ENCODE results near the gene GGA2. TPM values are rescaled to one million over a fixed set of nuclear protein-coding genes. Genes with fewer than 3 reads are reported as not detected.

Gene GGA2
- total RNA-seq, 2 experiments from 2014 or later = 91.0 to 96.9 TPM

GRCh38 chr16:23530062-23530461 lies 19.8 kb upstream of the GGA2 start:
- no peak for TF ChIP-seq CTCF (IDR thresholded peaks at IDR 0.05)
- Mint-ChIP-seq H3K27me3 (no peaks in the 10 kb centered on the region), H3K9me3 (no peaks in the 10 kb centered on the region), H3K27ac (no peak overlapping the region), H3K36me3 (ENCODE audit: low read depth) (peaks cover 36% of the 10 kb centered on the region), H3K4me3 (no peak overlapping the region), H3K4me1 (ENCODE audit: low read depth) (no peaks in the 10 kb centered on the region)
- DNase-seq (no peak), ATAC-seq (no peak)
- intact Hi-C loops (cut with micrococcal nuclease) = no loop called here
- ChIA-PET POLR2A (no interaction called here), CTCF (no interaction called here)

GRCh38 chr16:23528644-23529310 lies 18.5 kb upstream of the GGA2 start:
- H3K4me3 Mint-ChIP-seq = no peak overlapping the region
- no peaks in the 10 kb centered on the region for H3K4me1 Mint-ChIP-seq (ENCODE audit: low read depth)
- H3K27me3 Mint-ChIP-seq = no peaks in the 10 kb centered on the region
- H3K9me3 Mint-ChIP-seq = no peaks in the 10 kb centered on the region
- H3K36me3 Mint-ChIP-seq (ENCODE audit: low read depth) = peaks cover 34% of the 10 kb centered on the region
- ATAC-seq = no peak
- no peak for DNase-seq
- intact Hi-C loops (cut with micrococcal nuclease) = no loop called here
- ChIA-PET POLR2A (interaction anchor here (1.4 kb wide), 1 partner anchor 11 kb away, joined by 3 read pairs; no protein-coding TSS in a partner anchor), CTCF (interaction anchor here (1.5 kb wide), 1 partner anchor 11 kb away, joined by 3 read pairs; no protein-coding TSS in a partner anchor)
- H3K27ac Mint-ChIP-seq = no peak overlapping the region
- no peak for TF ChIP-seq CTCF (IDR thresholded peaks at IDR 0.05)

GRCh38 chr16:23527961-23528643 lies 17.8 kb upstream of the GGA2 start:
- no peaks in the 10 kb centered on the region for H3K4me1 Mint-ChIP-seq (ENCODE audit: low read depth)
- H3K36me3 Mint-ChIP-seq (ENCODE audit: low read depth) = peaks cover 34% of the 10 kb centered on the region
- DNase-seq (no peak), ATAC-seq (no peak)
- no peaks in the 10 kb centered on the region for H3K27me3 Mint-ChIP-seq
- H3K9me3 Mint-ChIP-seq = no peaks in the 10 kb centered on the region
- no peak overlapping the region for H3K4me3 Mint-ChIP-seq
- intact Hi-C loops (cut with micrococcal nuclease) = no loop called here
- CTCF ChIA-PET = interaction anchor here (1.5 kb wide), 1 partner anchor 11 kb away, joined by 3 read pairs; no protein-coding TSS in a partner anchor
- TF ChIP-seq CTCF (IDR thresholded peaks at IDR 0.05) = no peak
- POLR2A ChIA-PET = interaction anchor here (1.4 kb wide), 1 partner anchor 12 kb away, joined by 3 read pairs; no protein-coding TSS in a partner anchor
- no peak overlapping the region for H3K27ac Mint-ChIP-seq

GRCh38 chr16:23524886-23525285 lies 14.6 kb upstream of the GGA2 start:
- ATAC-seq = no peak
- no peak overlapping the region for H3K27ac Mint-ChIP-seq
- CTCF ChIA-PET = no interaction called here
- TF ChIP-seq CTCF (IDR thresholded peaks at IDR 0.05) = no peak
- DNase-seq = no peak
- H3K9me3 Mint-ChIP-seq = no peaks in the 10 kb centered on the region
- intact Hi-C loops (cut with micrococcal nuclease) = no loop called here
- H3K4me3 Mint-ChIP-seq = no peak overlapping the region
- no peaks in the 10 kb centered on the region for H3K4me1 Mint-ChIP-seq (ENCODE audit: low read depth)
- H3K36me3 Mint-ChIP-seq (ENCODE audit: low read depth) = peaks cover 40% of the 10 kb centered on the region
- POLR2A ChIA-PET = interaction anchor here (0.9 to 1.0 kb wide), 2 partner anchors 33 to 61 kb away, joined by 3 read pairs; no protein-coding TSS in a partner anchor
- no peaks in the 10 kb centered on the region for H3K27me3 Mint-ChIP-seq

GRCh38 chr16:23523876-23524385 lies 13.6 kb upstream of the GGA2 start:
- H3K4me3 Mint-ChIP-seq = no peak overlapping the region
- peaks cover 43% of the 10 kb centered on the region for H3K36me3 Mint-ChIP-seq (ENCODE audit: low read depth)
- no peak for DNase-seq
- TF ChIP-seq CTCF (IDR thresholded peaks at IDR 0.05) = no peak
- intact Hi-C loops (cut with micrococcal nuclease) = no loop called here
- CTCF ChIA-PET = interaction anchor here (0.6 kb wide), 1 partner anchor 64 kb away, joined by 3 read pairs; no protein-coding TSS in a partner anchor
- H3K27ac Mint-ChIP-seq = no peak overlapping the region
- POLR2A ChIA-PET = interaction anchor here (1.0 kb wide), 1 partner anchor 34 kb away, joined by 3 read pairs; no protein-coding TSS in a partner anchor
- H3K4me1 Mint-ChIP-seq (ENCODE audit: low read depth) = no peaks in the 10 kb centered on the region
- H3K9me3 Mint-ChIP-seq = no peaks in the 10 kb centered on the region
- no peaks in the 10 kb centered on the region for H3K27me3 Mint-ChIP-seq
- ATAC-seq = no peak

All from activated CD8-positive, alpha-beta T cell treated with anti-CD3 and anti-CD28 coated beads for 36 hours (primary cell).